HL-60 (cell line): Measurements from ENCODE around the gene IPO13.

Experiments used
- DNase-seq, 2 experiments: peaks; one replicate each; pipeline ENCODE4 v3.0.0-alpha.2; 2010 to 2020; ENCODE audit warnings: low read depth in 1 of 2, low spot score in 1 of 2
- H3K27ac ChIP-seq: fragments of 250-450 bp; sonication (Bioruptor Pico); replicated peaks from 2 replicates; pipeline ENCODE4 v1.5.1; 2020; ENCODE audit warnings: mild to moderate bottlenecking, moderate library complexity
- H3K27me3 ChIP-seq: fragments of 250-450 bp; sonication (Bioruptor Pico); 2 replicates; pipeline ENCODE4 v1.5.1; 2021; ENCODE audit warnings: mild to moderate bottlenecking, moderate library complexity; ENCODE audit not compliant: insufficient read depth, poor library complexity, severe bottlenecking
- H3K4me3 ChIP-seq: replicated peaks from 2 replicates; pipeline ENCODE4 v1.5.1; 2011; ENCODE audit warnings: mild to moderate bottlenecking, control low read depth, low read length; ENCODE audit not compliant: insufficient read depth
- CTCF ChIP-seq: IDR thresholded peaks from one replicate; pipeline ENCODE4 v1.5.1; 2011; ENCODE audit warnings: low read length, control low read depth, inconsistent platforms; ENCODE audit not compliant: insufficient read depth
- GABPA ChIP-seq: IDR thresholded peaks from 2 replicates; pipeline ENCODE4 v1.6.1; 2012; ENCODE audit warnings: low read depth
- POLR2AphosphoS5 ChIP-seq: IDR thresholded peaks from 2 replicates; pipeline ENCODE4 v1.6.1; 2012; ENCODE audit warnings: low read depth
- REST ChIP-seq: IDR thresholded peaks from 2 replicates; pipeline ENCODE4 v1.6.1; 2012; ENCODE audit warnings: low read depth; ENCODE audit not compliant: insufficient replicate concordance
- SPI1 ChIP-seq: IDR thresholded peaks from 2 replicates; pipeline ENCODE4 v1.6.1; 2012; ENCODE audit warnings: low read depth, mild to moderate bottlenecking, borderline replicate concordance

Gene IPO13

GRCh38 chr1:43982808-43983207 is 36.1 kb downstream of the IPO13 start:
- Histone ChIP-seq H3K27ac (no peak overlapping the region), H3K4me3 (no peak overlapping the region), H3K27me3 (no peaks in the 10 kb centered on the region)
- no peak for TF ChIP-seq GABPA
- no peak for TF ChIP-seq REST
- TF ChIP-seq SPI1 = no peak
- no peak for TF ChIP-seq CTCF
- TF ChIP-seq POLR2AphosphoS5 = no peak
- DNase-seq = peak; percentile 50 to 58

GRCh38 chr1:43983253-43983899 is 36.6 kb downstream of the IPO13 start:
- TF ChIP-seq SPI1 (no peak), REST (no peak), CTCF (no peak), POLR2AphosphoS5 (no peak), GABPA (no peak)
- Histone ChIP-seq H3K4me3 (no peak overlapping the region), H3K27me3 (no peaks in the 10 kb centered on the region), H3K27ac (no peak overlapping the region)
- DNase-seq = no peak

DNA sequence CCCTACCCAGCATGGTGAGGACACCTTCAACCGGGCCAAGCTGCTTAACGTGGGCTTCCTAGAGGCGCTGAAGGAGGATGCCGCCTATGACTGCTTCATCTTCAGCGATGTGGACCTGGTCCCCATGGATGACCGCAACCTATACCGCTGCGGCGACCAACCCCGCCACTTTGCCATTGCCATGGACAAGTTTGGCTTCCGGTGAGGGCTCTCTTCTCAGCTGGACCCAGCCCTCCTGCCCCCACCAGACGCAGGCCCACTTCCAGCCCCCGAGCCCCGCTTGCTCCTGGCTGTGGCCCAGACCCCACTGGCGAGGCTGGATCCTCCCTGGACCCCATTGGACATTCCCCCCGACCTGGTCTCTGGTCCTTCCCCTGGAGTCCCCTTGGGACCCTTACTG is 38.1 kb downstream of the IPO13 start:
- Histone ChIP-seq H3K27me3 (no peaks in the 10 kb centered on the region), H3K27ac (no peak overlapping the region), H3K4me3 (no peak overlapping the region)
- TF ChIP-seq SPI1 (no peak), CTCF (no peak), POLR2AphosphoS5 (no peak), GABPA (no peak), REST (no peak)
- no peak for DNase-seq
